Adrenal gland (tissue), 12 donors: ENCODE results near the gene SELP. TPM values are rescaled to one million over a fixed set of nuclear protein-coding genes. Genes with fewer than 3 reads are reported as not detected.

Experiments
- DNase-seq, 7 donors: peaks; one replicate each; pipeline ENCODE4 v3.0.0-alpha.2; 2019 to 2020
- H3K27ac ChIP-seq, 5 donors: fragments of 200-600 bp; sonication (generic) in 4 of 5; 1 replicate in 3 of 5; 2 replicates in 2 of 5; pipeline versions ENCODE4 v1.5.1 to v1.8.0; 2016 to 2020; ENCODE audit warnings: mild to moderate bottlenecking in 1 of 5
- H3K27me3 ChIP-seq: fragments of 200-600 bp; 2 replicates; pipeline ENCODE4 v1.8.0; 2021
- H3K36me3 ChIP-seq, 2 donors: fragments of 200-600 bp; replicated peaks in 1 of 2; 1 replicate in 1 of 2; 2 replicates in 1 of 2; pipeline versions ENCODE4 v1.5.1 to v1.8.0; 2018 to 2022
- H3K4me1 ChIP-seq, 2 donors: fragments of 200-600 bp; replicated peaks in 1 of 2; 1 replicate in 1 of 2; 2 replicates in 1 of 2; pipeline versions ENCODE4 v1.5.1 to v1.8.0; 2018 to 2021
- H3K4me3 ChIP-seq, 4 donors: fragments of 200-600 bp; sonication (generic) in 3 of 4; one replicate each; pipeline ENCODE4 v1.5.1; 2016 to 2018
- H3K9me3 ChIP-seq, 3 donors: fragments of 200-600 bp; sonication (generic) in 1 of 3; replicated peaks in 1 of 3; 1 replicate in 2 of 3; 2 replicates in 1 of 3; pipeline versions ENCODE4 v1.5.1 to v1.8.0; 2016 to 2021
- CTCF ChIP-seq, 6 experiments: fragments of 450-650 bp in 4 of 6; fragments of 200-600 bp in 2 of 6; sonication (generic) in 1 of 6; IDR thresholded peaks; 1 replicate in 5 of 6; 2 replicates in 1 of 6; pipeline versions ENCODE4 v1.5.1 to v1.8.0; 2016 to 2021; ENCODE audit warnings: antibody characterized with exemption in 6 of 6, mild to moderate bottlenecking in 2 of 6, moderate library complexity in 1 of 6
- POLR2A ChIP-seq, 2 donors: fragments of 450-650 bp; IDR thresholded peaks; one replicate each; pipeline ENCODE4 v1.6.1; 2017; ENCODE audit warnings: antibody characterized with exemption in 2 of 2, mild to moderate bottlenecking in 2 of 2, moderate library complexity in 1 of 2
- WGBS, 4 donors: extraction: QIAGEN DNeasy Blood & Tissue Kit in 2 of 4; methylation state at CpG; one replicate each; pipeline versions ENCODE4 v1.1.5 to v1.1.7; 2013 to 2017; 5-methylcytosine and 5-hydroxymethylcytosine counted together
- intact Hi-C, 2 donors: fragments of 100-400 bp; cut with DNase I; formaldehyde crosslinking; loops; one replicate each; pipeline versions ENCODE4 v1.14.1 to v1.15.0; 2022 to 2023
- polyA plus RNA-seq, 3 donors: library from polyadenylated mRNA; stranded (reverse); fragments of 200-250 nt in 2 of 3; fragments of 350-450 nt in 1 of 3; fragmentation: Illumina TruSeq in 1 of 3; extraction: RNeasy Lipid Tissue Mini Kit (QIAGEN cat#74804) in 1 of 3; gene quantifications; one replicate each; pipeline ENCODE4 v1.2.3, GENCODE V29; 2013 to 2014
- total RNA-seq, 9 donors: library from RNA; depleted of rRNA in 4 of 9; stranded (reverse); fragments of >200 nt in 4 of 9; fragments of 120-200 nt in 1 of 9; fragmentation: NEBNext Ultra II Directional in 1 of 9; extraction: Animal tissue kit (Norgen Biotek cat#: 25700) in 1 of 9; gene quantifications; one replicate each; pipeline versions ENCODE4 v1.1.0 to v1.2.4, GENCODE V29; 2013 to 2023
- donor health status: healthy with polysubstance abuse.
- donor health status: Bipolar disorder and iron deficiency.
- donor health status: DM: yes; HTN: yes; CAD: no.
- donor health status: DM: no; HTN: no; CAD: no.
- donor health status: DM: no; HTN: no; CAD: no.
- donor health status: DM: yes; HTN: yes; CAD: no.

SELP gene
- total and polyA plus RNA-seq, 12 donors = 1.6 to 10.9 (median 3.4) TPM

GRCh38 chr1:169546087-169546995 lies 83.6 kb downstream of the SELP start:
- Histone ChIP-seq H3K9me3 (no peaks in the 10 kb centered on the region), H3K27me3 (no peaks in the 10 kb centered on the region), H3K27ac (no peak overlapping the region), H3K4me1 (no peaks in the 10 kb centered on the region), H3K36me3 (no peaks in the 10 kb centered on the region), H3K4me3 (no peak overlapping the region)
- intact Hi-C loops = loop anchor here (5.0 kb wide), 2 partner anchors 79 to 261 kb away; no protein-coding TSS in a partner anchor
- 47 to 53% (median 48%) methylated on average over 14 to 15 of the region's 15 CpGs for WGBS, 4 donors
- TF ChIP-seq CTCF (IDR thresholded peaks at IDR 0.05) (peak; percentile 74 to 93 (median 84)), POLR2A (IDR thresholded peaks at IDR 0.05) (no peak)
- DNase-seq = peak; percentile 55 to 85 (median 70)

GRCh38 chr1:169545472-169545871 lies 84.5 kb downstream of the SELP start:
- Histone ChIP-seq H3K36me3 (no peaks in the 10 kb centered on the region), H3K9me3 (no peaks in the 10 kb centered on the region), H3K27me3 (no peaks in the 10 kb centered on the region), H3K4me3 (no peak overlapping the region), H3K4me1 (no peaks in the 10 kb centered on the region), H3K27ac (no peak overlapping the region)
- DNase-seq = no peak
- intact Hi-C loops = loop anchor here (5.0 kb wide), 2 partner anchors 78 to 262 kb away; no protein-coding TSS in a partner anchor
- WGBS, 4 donors = 70 to 72% (median 70%) methylated on average over 2 of the region's 2 CpGs
- no peak for TF ChIP-seq CTCF (IDR thresholded peaks at IDR 0.05)
- no peak for TF ChIP-seq POLR2A (IDR thresholded peaks at IDR 0.05)

- Histone ChIP-seq H3K9me3 (no peaks in the 10 kb centered on the region), H3K27ac (no peak overlapping the region), H3K4me3 (no peak overlapping the region), H3K27me3 (no peaks in the 10 kb centered on the region), H3K36me3 (no peaks in the 10 kb centered on the region), H3K4me1 (no peaks in the 10 kb centered on the region)
- TF ChIP-seq POLR2A (IDR thresholded peaks at IDR 0.05) = no peak
- no peak for TF ChIP-seq CTCF (IDR thresholded peaks at IDR 0.05)
- no peak for DNase-seq
- WGBS, 4 donors = 71 to 85% (median 79%) methylated on average over 3 of the region's 3 CpGs
- intact Hi-C loops = no loop called here
Observed at GRCh38 chr1:169538998-169539871, 90.7 kb downstream of the SELP start.

Other genes with a start within 250 kb of the SELP start
- gene CCDC181, start 202.7 kb downstream of the SELP start, total RNA-seq = 1 to 10 TPM in 3 of 9 donors, under 1 TPM in 3, not detected in 3; 0.15 to 2.6 (median 1.0) TPM
- gene CCDC181, start 202.7 kb downstream of the SELP start, polyA plus RNA-seq = 1 to 10 TPM; 1.3 to 4.2 (median 3.5) TPM
- 10 to 100 TPM in 5 of 9 donors, 1 to 10 TPM in 4; 6.7 to 29.2 (median 12.7) TPM for gene SLC19A2, start 144.2 kb downstream of the SELP start, total RNA-seq
- gene SLC19A2, start 144.2 kb downstream of the SELP start, polyA plus RNA-seq = 10 to 100 TPM; 10.4 to 19.2 (median 13.5) TPM
- under 1 TPM in 5 of 9 donors, not detected in 4; under 0.01 to 0.39 (median 0.06) TPM for gene F5, start 43.6 kb downstream of the SELP start, total RNA-seq
- under 1 TPM; 0.13 to 0.88 (median 0.64) TPM for gene F5, start 43.6 kb downstream of the SELP start, polyA plus RNA-seq
- 1 to 10 TPM in 5 of 9 donors, under 1 TPM in 4; 0.61 to 2.5 (median 1.1) TPM for gene SELL, start 81.5 kb upstream of the SELP start, total RNA-seq
- 1 to 10 TPM in 2 of 3 donors, under 1 TPM in 1; 0.77 to 1.8 (median 1.2) TPM for gene SELL, start 81.5 kb upstream of the SELP start, polyA plus RNA-seq
- gene SELE, start 104.0 kb upstream of the SELP start, total RNA-seq = 1 to 10 TPM in 4 of 9 donors, under 1 TPM in 5; 0.14 to 3.3 (median 0.85) TPM
- gene SELE, start 104.0 kb upstream of the SELP start, polyA plus RNA-seq = 1 to 10 TPM in 2 of 3 donors, under 1 TPM in 1; 0.56 to 7.2 (median 1.2) TPM
- 1 to 10 TPM; 4.1 to 9.6 (median 7.3) TPM for gene METTL18, start 164.8 kb upstream of the SELP start, total RNA-seq
- gene METTL18, start 164.8 kb upstream of the SELP start, polyA plus RNA-seq = 10 to 100 TPM in 1 of 3 donors, 1 to 10 TPM in 2; 5.7 to 11.4 (median 7.2) TPM